NCI-H1092 treated with DMSO at 0.1 percent for 48 hours (cell line): ENCODE measurements around the gene ATP12A.

Source experiments
- DNase-seq: peaks from one replicate; lab custom pipeline; 2025; lab: John Stamatoyannopoulos, UW

ATP12A gene

DNA sequence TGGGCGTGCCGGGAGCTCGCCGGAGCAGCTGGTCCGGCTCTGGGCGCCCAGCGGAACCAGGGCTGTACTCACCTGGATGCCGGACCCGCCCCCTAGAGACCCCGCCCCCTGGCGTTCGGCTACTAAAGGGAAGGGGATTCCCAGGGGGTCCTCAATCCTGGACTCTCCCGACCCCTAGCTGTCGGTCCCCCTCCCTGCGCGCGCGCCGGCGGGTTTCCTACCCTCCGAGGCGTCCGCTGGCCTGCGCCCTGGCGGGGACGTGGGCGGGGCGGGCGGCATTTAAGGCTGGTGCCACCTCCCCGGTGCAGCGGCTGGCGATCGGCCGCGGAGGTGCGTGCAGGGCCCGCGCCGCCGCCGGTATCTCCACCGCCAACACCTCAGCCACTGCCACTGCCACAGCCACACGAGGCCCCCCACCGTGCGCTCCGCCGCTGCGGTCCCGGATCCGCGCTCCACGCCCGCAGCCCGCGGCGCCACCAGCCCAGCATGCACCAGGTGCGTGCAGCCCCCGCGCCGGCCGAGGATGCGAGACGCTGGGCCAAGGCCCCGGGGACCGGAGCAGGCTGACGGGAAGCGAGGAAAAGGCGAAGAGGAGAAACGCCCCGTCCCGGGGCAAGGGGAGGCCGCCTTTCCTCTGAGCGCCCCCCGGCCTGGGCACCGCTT, at the start of gene ATP12A:
Gene ATP12A, plus strand, starts transcription at position 151 of the 663 bp plus-strand sequence. Its CDS starts 336 bp downstream, at position 487.
- no peak for DNase-seq

DNA sequence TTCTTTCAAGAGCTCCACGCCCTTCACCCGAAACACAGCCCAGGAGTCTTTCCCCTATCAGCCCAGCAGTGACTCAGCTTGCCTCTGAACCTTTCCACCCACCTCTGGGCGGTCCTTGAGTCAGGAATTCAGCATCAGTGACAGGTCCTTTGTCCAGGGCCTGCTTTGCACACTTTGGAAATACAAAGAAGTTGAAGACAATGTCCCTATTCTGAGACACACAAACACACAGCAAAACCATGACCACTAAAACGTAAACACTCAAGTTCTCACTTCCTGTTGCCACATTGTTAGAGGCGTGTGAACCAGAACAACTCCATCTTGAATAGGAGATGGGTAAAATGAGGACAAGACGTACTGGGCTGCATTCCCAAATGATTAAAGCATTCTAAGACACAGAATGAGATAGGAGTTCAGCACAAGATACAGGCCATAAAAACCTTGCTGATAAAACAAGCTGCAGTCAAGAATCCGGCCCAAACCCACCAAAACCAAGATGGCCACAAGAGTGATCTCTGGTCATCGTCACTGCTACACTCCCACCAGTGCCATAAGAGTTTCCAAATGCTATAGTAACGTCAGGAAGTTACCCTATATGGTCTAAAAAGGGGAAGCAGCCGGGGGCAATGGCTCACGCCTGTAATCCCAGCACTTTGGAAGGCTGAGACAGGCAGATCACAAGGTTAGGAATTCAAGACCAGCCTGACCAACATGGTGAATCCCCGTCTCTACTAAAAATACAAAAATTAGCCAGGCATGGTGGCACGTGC, 49.2 kb upstream of the ATP12A start:
- DNase-seq: no peak

DNA sequence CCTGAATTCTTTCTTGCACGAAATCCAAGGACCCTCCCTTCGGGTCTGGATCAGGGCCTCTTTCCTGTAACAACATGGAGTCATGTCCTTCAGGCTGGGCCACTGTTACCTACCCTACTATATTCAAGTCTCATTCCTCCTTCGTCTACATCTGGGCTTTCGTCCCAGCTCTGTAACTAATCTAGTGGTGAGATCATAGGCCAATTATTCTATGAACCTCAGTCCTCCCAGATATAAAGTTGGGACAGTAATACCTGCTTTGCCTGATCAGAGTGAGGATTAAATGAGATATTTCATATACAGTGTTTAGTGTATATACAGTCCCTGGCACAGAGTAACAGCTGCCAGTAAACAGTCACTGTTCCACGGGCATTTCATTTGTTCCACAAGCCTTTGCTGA, 48.3 kb upstream of the ATP12A start:
- DNase-seq: no peak

DNA sequence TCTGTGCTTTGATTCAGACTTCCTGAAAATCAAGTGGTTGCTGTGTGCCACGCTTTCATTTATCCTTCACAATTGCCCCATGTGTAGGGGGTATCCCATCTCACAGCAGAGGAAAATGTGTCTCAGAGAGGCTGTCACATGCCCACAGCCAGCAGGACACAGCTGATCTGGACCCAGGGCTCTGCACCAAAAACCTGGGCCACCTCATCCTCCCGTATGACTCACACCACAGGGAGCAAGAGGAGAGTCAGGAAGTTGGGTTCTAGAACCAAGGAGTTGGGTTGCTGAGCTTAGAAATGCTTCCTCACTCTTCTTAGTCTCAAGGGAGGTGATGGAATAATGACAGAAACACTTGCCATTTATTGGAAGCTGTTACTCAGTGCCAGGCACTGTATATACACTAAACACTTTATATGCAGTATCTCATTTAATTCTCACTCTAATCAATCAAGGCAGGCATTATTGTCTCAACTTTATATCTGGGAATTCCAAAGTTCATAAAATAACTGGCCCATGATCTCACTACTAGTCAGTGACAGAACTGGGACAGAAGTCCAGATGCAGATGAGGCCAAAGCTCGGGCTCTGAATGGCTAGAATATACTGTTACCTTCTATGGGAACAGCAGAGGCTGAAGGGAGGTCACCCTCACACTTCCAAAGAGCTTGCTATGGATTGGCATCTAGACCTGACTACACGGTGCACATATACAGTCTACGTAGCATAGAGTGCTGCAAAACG, 47.7 kb upstream of the ATP12A start:
- no peak for DNase-seq

GRCh38 chr13:24636776-24637175, 43.4 kb upstream of the ATP12A start:
- no peak for DNase-seq

GRCh38 chr13:24638096-24638495, 42.1 kb upstream of the ATP12A start:
- DNase-seq: no peak

DNA sequence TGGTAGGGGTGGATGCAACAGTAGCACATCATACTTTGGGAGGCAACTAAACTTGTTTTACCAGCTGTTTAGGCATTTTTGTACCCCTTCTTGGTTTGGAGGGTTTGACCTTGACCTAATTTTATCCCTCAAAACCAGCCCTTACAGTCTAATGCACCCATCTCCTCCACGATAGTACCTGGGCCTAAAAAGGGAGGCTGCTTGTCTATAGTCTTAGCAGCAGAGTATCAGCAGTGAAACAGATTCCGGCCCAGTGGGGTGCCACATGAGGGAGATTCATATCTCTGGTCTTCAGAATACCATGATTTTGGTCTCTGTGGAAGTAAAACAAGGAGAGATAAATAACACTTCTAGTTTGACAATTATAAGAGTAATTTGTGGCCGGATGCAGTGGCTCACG, 39.5 kb upstream of the ATP12A start:
- no peak for DNase-seq

DNA sequence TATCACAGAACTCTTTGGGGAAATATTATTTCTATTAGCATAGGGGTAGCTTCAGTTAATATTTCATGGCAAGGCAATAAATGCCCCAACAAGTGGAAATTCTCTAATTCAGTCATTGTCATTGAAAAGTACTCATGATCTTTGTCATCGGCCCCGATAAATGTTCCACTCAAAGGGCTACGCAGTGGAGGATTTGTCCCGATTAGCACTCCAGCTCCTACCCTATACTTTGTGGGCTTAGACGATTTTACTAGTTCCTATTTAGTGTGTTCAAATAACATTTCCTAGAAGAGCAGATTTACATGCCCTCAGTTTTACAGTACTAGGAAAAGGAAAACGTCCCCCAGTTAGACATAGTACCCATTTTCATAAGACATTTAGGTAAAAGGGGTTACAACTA, 38.0 kb upstream of the ATP12A start:
- DNase-seq: no peak

- DNase-seq: no peak
These were observed 36.2 kb upstream of the ATP12A start for GRCh38 chr13:24644036-24644435.

GRCh38 chr13:24648271-24648670, 31.9 kb upstream of the ATP12A start:
- no peak for DNase-seq

GRCh38 chr13:24648983-24649687, 31.1 kb upstream of the ATP12A start:
- DNase-seq: no peak

DNA sequence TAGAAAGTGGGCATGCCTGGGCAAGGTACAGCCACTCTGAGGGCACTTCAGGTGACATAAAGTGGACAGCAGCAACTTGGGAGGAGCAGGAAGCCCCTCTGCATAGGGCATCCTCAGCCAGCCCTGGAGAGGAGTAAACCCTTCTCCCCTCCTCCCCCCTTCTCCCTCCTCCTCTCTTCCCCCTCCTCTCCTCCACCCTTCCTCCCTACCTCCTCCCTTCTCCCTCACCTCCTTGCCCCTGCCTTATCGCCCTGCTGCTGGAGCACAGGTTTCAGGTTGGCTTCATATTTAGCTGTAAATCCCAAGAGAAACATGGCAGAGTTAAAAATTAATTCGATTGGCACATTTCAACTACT, 30.5 kb upstream of the ATP12A start:
- DNase-seq: no peak

DNA sequence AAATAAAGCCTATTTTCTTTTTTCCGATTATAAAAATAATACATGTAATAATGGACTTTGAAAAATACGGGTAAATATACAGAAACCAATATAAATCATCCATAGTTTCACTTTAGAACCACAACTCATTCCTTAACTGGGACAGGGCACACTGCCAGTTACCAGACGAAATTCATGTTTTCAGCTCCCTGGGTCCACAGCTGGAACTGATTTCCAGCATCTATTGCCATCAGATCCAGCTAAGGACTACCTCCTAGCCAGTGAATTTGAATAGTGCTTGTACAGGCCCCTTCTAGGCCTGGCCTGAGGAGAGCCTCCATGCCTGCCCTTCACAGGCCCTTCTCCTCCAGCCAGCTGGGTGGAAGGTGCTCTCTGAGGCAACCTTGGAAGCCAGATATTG, 30.0 kb upstream of the ATP12A start:
- DNase-seq: no peak

- no peak for DNase-seq
These were observed 28.4 kb upstream of the ATP12A start for GRCh38 chr13:24651718-24652345.

DNA sequence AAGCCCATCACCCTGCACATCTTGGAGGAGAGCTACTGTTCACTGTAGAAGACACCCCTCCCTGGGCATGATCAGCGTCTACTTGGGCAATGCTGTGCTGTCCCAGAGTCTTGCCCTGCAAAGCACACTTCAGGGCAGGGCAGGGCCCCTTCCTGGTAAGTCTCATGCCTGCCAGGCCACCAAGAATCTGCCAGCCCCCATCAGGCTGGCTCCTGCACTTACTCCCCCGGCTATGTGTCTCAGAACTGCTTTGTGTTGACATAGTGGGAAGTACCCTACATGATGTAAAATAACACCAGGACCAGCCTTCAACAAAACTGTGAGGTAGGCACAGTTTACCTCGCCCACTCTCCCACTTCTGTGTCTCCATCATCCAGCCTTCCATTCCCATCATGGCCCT, 27.8 kb upstream of the ATP12A start:
- no peak for DNase-seq

GRCh38 chr13:24654741-24655140, 25.5 kb upstream of the ATP12A start:
- DNase-seq: no peak

DNA sequence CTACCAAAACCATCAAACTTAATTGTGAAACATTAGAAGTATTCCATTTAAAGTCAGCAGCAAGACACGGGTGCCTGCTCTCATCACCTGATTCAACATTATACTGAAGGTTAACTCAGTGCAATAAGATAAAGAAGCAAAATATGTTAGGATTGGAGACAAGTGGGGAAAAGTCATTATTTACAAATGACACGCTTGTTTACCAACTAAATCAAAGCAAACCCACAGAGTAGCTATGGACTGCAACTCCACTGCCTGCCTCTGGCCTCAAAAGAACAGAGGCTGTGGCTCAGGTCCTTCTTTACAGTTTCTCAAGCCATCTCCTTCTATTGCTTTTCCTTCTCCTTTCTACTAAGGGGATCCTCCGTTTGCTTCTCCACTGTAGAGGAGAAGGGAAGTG, 21.0 kb upstream of the ATP12A start:
- no peak for DNase-seq

DNA sequence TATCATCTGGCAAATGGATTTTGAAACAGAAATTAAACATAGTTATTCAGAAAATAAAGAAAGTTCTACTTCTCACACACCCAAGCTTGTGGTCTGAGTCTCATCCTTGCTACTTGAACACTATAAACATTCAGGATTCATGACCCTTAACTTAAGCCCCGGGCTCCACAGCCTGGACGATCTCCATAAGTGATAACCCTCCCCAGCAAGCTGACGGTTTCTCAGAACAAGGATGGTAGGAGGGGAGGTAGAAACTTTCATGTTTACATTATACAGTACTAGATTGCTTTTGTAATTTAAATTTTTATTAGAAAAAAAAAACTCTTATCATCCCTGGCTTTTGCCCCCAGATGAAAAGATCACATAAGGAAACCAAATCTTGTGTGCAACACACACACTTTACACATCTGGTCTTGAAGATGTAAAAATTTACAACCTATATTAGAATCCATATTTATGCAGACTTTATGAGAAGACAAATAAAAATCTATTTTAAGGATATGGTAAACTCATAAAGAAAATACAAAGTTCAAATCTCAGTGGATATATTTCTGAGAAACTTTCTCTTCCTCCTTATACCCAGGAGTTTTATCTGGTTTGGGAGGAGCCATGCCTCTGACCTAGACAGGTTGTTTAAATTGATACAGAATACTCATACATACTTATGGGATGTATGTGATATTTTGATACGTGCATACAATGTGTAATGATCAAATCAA, 20.0 kb upstream of the ATP12A start:
- DNase-seq: no peak

GRCh38 chr13:24661713-24662112, 18.5 kb upstream of the ATP12A start:
- no peak for DNase-seq

- no peak for DNase-seq
These were observed 17.8 kb upstream of the ATP12A start for GRCh38 chr13:24662195-24663088.

GRCh38 chr13:24663089-24663395, 17.2 kb upstream of the ATP12A start:
- no peak for DNase-seq
